Lower leg skin (tissue), 4 donors: ENCODE results near the gene WDR38. TPM values are rescaled to one million over a fixed set of nuclear protein-coding genes. Genes with fewer than 3 reads are reported as not detected.
"Not testable (repeated sequence)": the region's sequence is repeated elsewhere in the genome, so short reads cannot be mapped to it uniquely, and the experiment has no call there.

Source experiments
- DNase-seq, 2 donors: peaks; one replicate each; pipeline ENCODE4 v3.0.0-alpha.2; 2019; ENCODE audit warnings: low spot score in 2 of 2
- H3K4me3 ChIP-seq: fragments of 200-600 bp; sonication (generic); 2 replicates; pipeline ENCODE4 v1.5.1; 2017; ENCODE audit warnings: mild to moderate bottlenecking, low read depth; ENCODE audit not compliant: poor library complexity, severe bottlenecking
- POLR2A ChIP-seq, 2 donors: fragments of 450-650 bp; IDR thresholded peaks; one replicate each; pipeline ENCODE4 v1.6.1; 2016 to 2017; ENCODE audit warnings: antibody characterized with exemption in 2 of 2, mild to moderate bottlenecking in 1 of 2, moderate library complexity in 1 of 2
- WGBS, 2 donors: methylation state at CpG; one replicate each; pipeline ENCODE4 v1.1.5; 2018; 5-methylcytosine and 5-hydroxymethylcytosine counted together
- intact Hi-C: fragments of 100-400 bp; cut with DNase I; formaldehyde crosslinking; loops from one replicate; pipeline ENCODE4 v1.15.0; 2023; ENCODE audit warnings: low total_unique reads
- total RNA-seq, 4 donors: library from RNA; depleted of rRNA; stranded (reverse); fragments of >200 nt; gene quantifications; one replicate each; pipeline ENCODE4 v1.1.0, GENCODE V29; 2016
- TF ChIP-seq, protein P1 (sequence below), 3 donors: fragments of 450-650 bp; IDR thresholded peaks; one replicate each; pipeline ENCODE4 v1.5.1; 2016; ENCODE audit warnings: antibody characterized with exemption in 3 of 3, mild to moderate bottlenecking in 3 of 3, moderate library complexity in 2 of 3

Gene WDR38
- total RNA-seq, 4 donors from 2014 or later: not detected

DNA sequence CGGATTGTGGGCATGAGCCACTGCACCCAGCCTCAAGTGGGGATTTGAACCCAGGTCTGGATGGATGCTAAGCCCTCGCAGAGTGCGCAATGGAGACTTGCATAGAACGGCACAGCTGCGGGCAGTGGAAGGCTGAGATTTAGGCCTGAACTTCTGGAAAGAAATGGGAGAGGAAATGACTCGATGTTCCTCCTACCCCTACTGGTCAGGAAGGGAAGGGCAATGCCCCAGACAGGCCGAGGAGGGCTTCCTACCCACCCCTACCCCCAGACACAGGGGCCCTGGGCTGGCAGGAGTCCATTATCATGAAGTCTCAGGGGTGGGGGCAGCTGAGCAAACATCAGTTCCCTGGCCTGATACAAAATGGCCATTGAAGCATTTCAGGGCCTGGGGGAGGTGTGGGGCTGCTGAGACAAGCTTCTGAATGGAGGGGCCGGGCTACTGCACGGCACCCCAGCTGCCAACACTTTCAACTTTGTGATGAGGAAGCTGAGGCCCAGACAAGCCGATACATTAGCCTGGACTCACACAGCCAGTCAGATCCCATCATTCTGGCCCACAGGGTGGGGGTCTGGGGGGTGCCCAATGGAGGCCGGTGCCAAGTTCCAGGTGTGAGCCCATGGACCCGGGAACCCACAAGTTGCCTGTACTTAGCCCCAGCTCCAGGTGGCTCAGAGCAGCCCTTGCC is 13.5 kb upstream of the WDR38 start:
- no peak for DNase-seq
- 65 to 68% methylated on average over 10 to 12 of the region's 12 CpGs for WGBS, 2 donors
- TF ChIP-seq, protein P1, sequence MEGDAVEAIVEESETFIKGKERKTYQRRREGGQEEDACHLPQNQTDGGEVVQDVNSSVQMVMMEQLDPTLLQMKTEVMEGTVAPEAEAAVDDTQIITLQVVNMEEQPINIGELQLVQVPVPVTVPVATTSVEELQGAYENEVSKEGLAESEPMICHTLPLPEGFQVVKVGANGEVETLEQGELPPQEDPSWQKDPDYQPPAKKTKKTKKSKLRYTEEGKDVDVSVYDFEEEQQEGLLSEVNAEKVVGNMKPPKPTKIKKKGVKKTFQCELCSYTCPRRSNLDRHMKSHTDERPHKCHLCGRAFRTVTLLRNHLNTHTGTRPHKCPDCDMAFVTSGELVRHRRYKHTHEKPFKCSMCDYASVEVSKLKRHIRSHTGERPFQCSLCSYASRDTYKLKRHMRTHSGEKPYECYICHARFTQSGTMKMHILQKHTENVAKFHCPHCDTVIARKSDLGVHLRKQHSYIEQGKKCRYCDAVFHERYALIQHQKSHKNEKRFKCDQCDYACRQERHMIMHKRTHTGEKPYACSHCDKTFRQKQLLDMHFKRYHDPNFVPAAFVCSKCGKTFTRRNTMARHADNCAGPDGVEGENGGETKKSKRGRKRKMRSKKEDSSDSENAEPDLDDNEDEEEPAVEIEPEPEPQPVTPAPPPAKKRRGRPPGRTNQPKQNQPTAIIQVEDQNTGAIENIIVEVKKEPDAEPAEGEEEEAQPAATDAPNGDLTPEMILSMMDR (IDR thresholded peaks at IDR 0.05): no peak
- no peak for TF ChIP-seq POLR2A (IDR thresholded peaks at IDR 0.05)
- H3K4me3 ChIP-seq: no peak overlapping the region
- intact Hi-C loops: no loop called here

DNA sequence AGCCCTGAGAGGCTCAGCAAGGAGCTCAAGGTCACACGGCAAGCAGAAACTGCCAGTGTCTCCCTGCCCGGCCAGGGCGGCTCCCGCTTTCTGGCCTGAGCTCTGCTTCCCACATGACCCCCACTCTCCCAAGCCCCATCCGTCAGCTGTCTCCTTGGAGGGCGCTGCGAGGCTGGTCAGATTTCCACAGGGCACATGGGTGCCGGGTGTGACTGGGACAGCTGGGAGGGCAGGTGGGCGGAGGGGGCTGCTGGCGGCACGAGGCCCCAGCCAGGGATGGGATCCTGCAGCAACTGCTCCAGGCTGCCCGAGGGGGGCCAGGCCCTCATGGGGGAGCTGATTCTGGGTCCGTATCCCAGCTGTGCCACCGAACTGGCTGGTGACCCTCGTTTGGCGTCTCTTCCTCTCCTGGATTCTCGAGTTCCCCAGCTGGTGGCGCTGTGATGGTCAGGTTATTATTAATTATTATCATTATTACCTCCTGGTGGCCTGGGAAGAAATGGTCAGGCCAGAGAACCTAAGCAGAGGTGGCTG is 12.9 kb upstream of the WDR38 start:
- no peak for DNase-seq
- WGBS, 2 donors: 64 to 75% methylated on average over 18 of the region's 18 CpGs
- H3K4me3 ChIP-seq: no peak overlapping the region
- TF ChIP-seq, protein P1 (IDR thresholded peaks at IDR 0.05): no peak
- no peak for TF ChIP-seq POLR2A (IDR thresholded peaks at IDR 0.05)
- intact Hi-C loops: no loop called here

DNA sequence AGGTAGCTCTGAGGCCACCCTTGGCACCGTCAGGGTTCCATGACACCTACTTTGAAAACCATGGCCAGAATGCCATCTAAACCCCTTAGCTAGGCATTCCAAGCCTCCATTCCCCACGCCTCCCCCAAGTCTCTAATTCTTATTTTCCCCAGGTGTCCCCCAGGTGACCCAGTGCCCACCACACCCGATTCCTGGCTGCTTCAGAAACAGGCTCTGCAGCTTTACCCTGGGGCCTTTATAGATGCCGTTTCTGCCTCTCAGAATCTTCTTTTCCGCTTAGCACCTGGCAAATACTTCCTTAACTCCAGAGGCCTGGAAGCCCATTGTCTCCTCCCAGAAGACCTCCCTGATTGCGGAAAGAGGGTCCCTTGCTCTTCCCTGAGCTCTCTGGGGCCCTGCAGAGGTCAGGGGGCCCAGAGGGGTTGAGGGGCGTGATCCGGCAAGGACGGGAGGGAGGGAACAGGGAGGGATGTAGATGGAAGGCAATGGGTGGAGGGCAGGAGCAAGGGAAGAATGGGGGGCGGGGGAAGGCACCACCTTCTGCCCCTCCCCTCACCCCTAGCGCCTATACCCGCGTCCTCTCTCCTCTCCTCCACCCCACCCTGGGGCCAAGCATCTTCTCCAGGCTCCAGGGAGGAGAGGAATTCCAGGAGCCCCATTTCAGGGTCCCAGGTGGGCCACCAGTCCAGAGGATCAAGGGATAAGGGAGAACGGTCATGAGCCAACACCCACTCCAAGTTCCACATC is 12.0 kb upstream of the WDR38 start:
- TF ChIP-seq POLR2A (IDR thresholded peaks at IDR 0.05): no peak
- TF ChIP-seq, protein P1 (IDR thresholded peaks at IDR 0.05): no peak
- intact Hi-C loops: no loop called here
- no peak for DNase-seq
- no peak overlapping the region for H3K4me3 ChIP-seq
- WGBS, 2 donors: 67 to 72% methylated on average over 14 of the region's 14 CpGs

DNA sequence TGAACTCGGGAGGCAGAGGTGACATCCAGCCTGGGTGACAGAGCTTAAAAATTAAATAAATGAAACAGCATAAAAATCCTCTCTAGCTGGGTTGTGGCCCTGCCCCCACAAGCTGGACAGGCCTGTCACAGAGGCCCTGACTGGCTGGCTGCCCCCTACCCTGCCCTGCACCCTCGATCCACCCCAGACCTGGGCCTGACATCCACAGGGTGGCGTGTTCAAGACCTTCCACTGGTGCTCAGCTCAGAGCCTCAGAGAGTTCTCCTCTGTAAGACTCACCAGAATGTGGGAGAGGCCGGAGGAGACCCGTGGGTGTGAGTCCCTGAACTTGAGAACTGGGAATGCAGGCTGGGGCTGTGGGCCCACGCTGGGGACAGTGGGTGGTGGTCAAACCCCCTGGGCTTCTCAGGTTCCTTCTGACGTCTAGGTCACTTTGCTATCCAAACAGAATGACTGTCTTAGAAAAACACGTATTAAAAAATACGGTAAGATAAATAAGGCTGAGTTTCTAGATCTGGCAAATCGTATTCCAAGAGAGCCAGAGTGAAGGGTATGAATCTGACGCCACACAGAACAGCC is 9.7 kb upstream of the WDR38 start:
- no peak overlapping the region for H3K4me3 ChIP-seq
- 74 to 81% methylated on average over 11 of the region's 11 CpGs for WGBS, 2 donors
- intact Hi-C loops: no loop called here
- TF ChIP-seq POLR2A (IDR thresholded peaks at IDR 0.05): no peak
- TF ChIP-seq, protein P1 (IDR thresholded peaks at IDR 0.05): no peak
- DNase-seq: no peak

DNA sequence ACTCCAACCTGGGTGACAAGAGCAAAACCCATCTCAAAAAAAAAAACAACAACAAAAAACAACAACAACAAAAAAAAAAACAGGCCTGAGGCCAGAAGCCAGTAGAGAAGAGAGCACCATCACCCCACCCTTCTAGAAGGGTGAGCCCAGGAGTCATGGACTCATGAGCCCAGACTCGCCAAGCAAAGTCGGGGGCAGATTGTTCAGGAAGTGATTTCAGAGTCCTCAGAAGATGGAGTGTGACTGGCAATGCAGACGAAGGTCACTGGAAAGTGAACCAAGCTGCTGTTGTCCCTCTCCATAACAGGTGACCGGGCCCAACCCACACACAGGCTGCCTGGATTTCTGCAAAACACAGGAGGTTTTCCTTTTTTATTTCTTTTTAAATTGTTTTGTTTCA is 9.0 kb upstream of the WDR38 start:
- no peak overlapping the region for H3K4me3 ChIP-seq
- intact Hi-C loops: no loop called here
- DNase-seq: no peak
- 66 to 67% methylated on average over 4 of the region's 4 CpGs for WGBS, 2 donors
- TF ChIP-seq POLR2A (IDR thresholded peaks at IDR 0.05): no peak
- TF ChIP-seq, protein P1 (IDR thresholded peaks at IDR 0.05): no peak

DNA sequence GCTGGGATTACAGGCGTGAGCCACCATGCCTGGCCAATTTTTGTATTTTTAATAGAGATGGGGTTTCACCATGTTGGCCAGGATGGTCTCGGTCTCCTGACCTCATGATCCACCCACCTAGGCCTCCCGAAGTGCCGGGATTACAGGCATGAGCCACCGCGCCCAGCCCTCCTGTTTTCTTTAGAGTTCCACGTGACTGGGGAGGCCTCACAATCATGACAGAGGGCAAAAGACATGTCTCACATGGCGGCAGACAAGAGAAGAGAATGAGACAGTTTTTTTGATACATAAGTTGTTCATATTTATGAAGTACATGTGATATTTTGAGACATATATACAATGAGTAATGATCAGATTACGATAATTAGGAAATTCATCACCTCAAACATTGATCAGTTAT is 6.8 kb upstream of the WDR38 start:
- DNase-seq, H3K4me3 ChIP-seq, intact Hi-C loops: not testable (repeated sequence)
- WGBS, 2 donors: 93 to 96% methylated on average over 9 of the region's 9 CpGs
